Activated CD4-positive, alpha-beta T cell treated with anti-CD3 and anti-CD28 coated beads, Interleukin-2, amount 10 ng/mL, durations not matched to agents 24 days and 14 days (primary cell): ENCODE measurements around the gene TYSND1. TPM values are rescaled to one million over a fixed set of nuclear protein-coding genes. Genes with fewer than 3 reads are reported as not detected.
A peak's percentile ranks its signal among the peaks of the same experiment; 100 is the strongest.
"Not testable (repeated sequence)": the region's sequence is repeated elsewhere in the genome, so short reads cannot be mapped to it uniquely, and the experiment has no call there.

ENCODE experiments used
- DNase-seq: peaks from one replicate; pipeline ENCODE4 v3.0.0; 2022
- H3K27ac Mint-ChIP-seq: one replicate; pipeline ENCODE4 v1.8.0; 2022; ENCODE audit warnings: mild to moderate bottlenecking, mixed read lengths
- H3K27me3 Mint-ChIP-seq: one replicate; pipeline ENCODE4 v1.8.0; 2022; ENCODE audit warnings: mixed read lengths
- H3K36me3 Mint-ChIP-seq: one replicate; pipeline ENCODE4 v1.8.0; 2022; ENCODE audit warnings: low read depth, mild to moderate bottlenecking, mixed read lengths
- H3K4me1 Mint-ChIP-seq: one replicate; pipeline ENCODE4 v1.8.0; 2021; ENCODE audit warnings: mixed read lengths
- H3K4me3 Mint-ChIP-seq: one replicate; pipeline ENCODE4 v1.8.0; 2022; ENCODE audit warnings: mild to moderate bottlenecking, moderate library complexity, mixed read lengths
- H3K9me3 Mint-ChIP-seq: one replicate; pipeline ENCODE4 v1.8.0; 2021; ENCODE audit warnings: mixed read lengths
- intact Hi-C: fragments of 100-400 bp; cut with micrococcal nuclease; formaldehyde crosslinking; loops from one replicate; pipeline ENCODE4 v1.15.1; 2023
- total RNA-seq: library from RNA; stranded (reverse); gene quantifications from 2 replicates; pipeline ENCODE4 v1.2.3, GENCODE V29; 2022

TYSND1 gene
- 14.9 and 15.3 TPM in 2 replicates for total RNA-seq

- H3K36me3 Mint-ChIP-seq: peaks cover 17% of the 10 kb centered on the region
- H3K9me3 Mint-ChIP-seq: no peaks in the 10 kb centered on the region
- H3K4me3 Mint-ChIP-seq: peak within 1 kb of the TSS; percentile 94
- intact Hi-C loops: loop anchor here (1.0 to 5.0 kb wide), 6 partner anchors 14 to 258 kb away; partner anchors contain the start of genes AIFM2, EIF4EBP2 and SAR1A
- peak; percentile 98 for DNase-seq
- H3K27me3 Mint-ChIP-seq: peaks cover 2% of the 10 kb centered on the region
- peaks cover 16% of the 10 kb centered on the region for H3K4me1 Mint-ChIP-seq
- H3K27ac Mint-ChIP-seq: peak within 1 kb of the TSS; percentile 97
These were observed at the start of gene TYSND1 for GRCh38 chr10:70146489-70147258. TYSND1 (minus strand) TSS chr10:70146700; CDS start chr10:70146586, 114 bp downstream.

GRCh38 chr10:70193391-70193844 lies 46.9 kb upstream of the TYSND1 start:
- no peaks in the 10 kb centered on the region for H3K9me3 Mint-ChIP-seq
- peaks cover 11% of the 10 kb centered on the region for H3K4me1 Mint-ChIP-seq
- intact Hi-C loops: loop anchor here (5.0 kb wide), 1 partner anchor 46 kb away; the partner anchor contains the start of gene TYSND1
- no peak for DNase-seq
- H3K27ac Mint-ChIP-seq: no peak overlapping the region
- H3K27me3 Mint-ChIP-seq: no peaks in the 10 kb centered on the region
- peaks cover 17% of the 10 kb centered on the region for H3K36me3 Mint-ChIP-seq
- H3K4me3 Mint-ChIP-seq: no peak overlapping the region

- intact Hi-C loops: loop anchor here (5.0 kb wide), 1 partner anchor 45 kb away; the partner anchor contains the start of gene TYSND1
- Mint-ChIP-seq H3K27ac (no peak overlapping the region), H3K4me1 (peaks cover 4% of the 10 kb centered on the region), H3K36me3 (peaks cover 7% of the 10 kb centered on the region), H3K4me3 (no peak overlapping the region), H3K9me3 (no peaks in the 10 kb centered on the region), H3K27me3 (no peaks in the 10 kb centered on the region)
- no peak for DNase-seq
These were observed 45.9 kb upstream of the TYSND1 start for GRCh38 chr10:70192326-70192968.

- intact Hi-C loops: loop anchor here (5.0 kb wide), 1 partner anchor 45 kb away; the partner anchor contains the start of gene TYSND1
- no peaks in the 10 kb centered on the region for H3K27me3 Mint-ChIP-seq
- H3K4me1 Mint-ChIP-seq: no peaks in the 10 kb centered on the region
- no peak overlapping the region for H3K4me3 Mint-ChIP-seq
- H3K36me3 Mint-ChIP-seq: peaks cover 2% of the 10 kb centered on the region
- H3K27ac Mint-ChIP-seq: no peak overlapping the region
- no peaks in the 10 kb centered on the region for H3K9me3 Mint-ChIP-seq
- DNase-seq: no peak
These were observed 45.4 kb upstream of the TYSND1 start for GRCh38 chr10:70191972-70192305.

GRCh38 chr10:70191161-70191971 lies 44.9 kb upstream of the TYSND1 start:
- H3K4me3 Mint-ChIP-seq: no peak overlapping the region
- H3K4me1 Mint-ChIP-seq: no peaks in the 10 kb centered on the region
- intact Hi-C loops: loop anchor here (5.0 kb wide), 1 partner anchor 44 kb away; the partner anchor contains the start of gene TYSND1
- no peaks in the 10 kb centered on the region for H3K9me3 Mint-ChIP-seq
- H3K27me3 Mint-ChIP-seq: no peaks in the 10 kb centered on the region
- H3K36me3 Mint-ChIP-seq: no peaks in the 10 kb centered on the region
- H3K27ac Mint-ChIP-seq: no peak overlapping the region
- DNase-seq: no peak

GRCh38 chr10:70190581-70190980 lies 44.1 kb upstream of the TYSND1 start:
- intact Hi-C loops: loop anchor here (5.0 kb wide), 1 partner anchor 43 kb away; the partner anchor contains the start of gene TYSND1
- DNase-seq: no peak
- Mint-ChIP-seq H3K27ac (no peak overlapping the region), H3K4me3 (no peak overlapping the region), H3K36me3 (no peaks in the 10 kb centered on the region), H3K9me3 (no peaks in the 10 kb centered on the region), H3K4me1 (no peaks in the 10 kb centered on the region), H3K27me3 (peaks cover 3% of the 10 kb centered on the region)

- H3K27me3 Mint-ChIP-seq: peaks cover 8% of the 10 kb centered on the region
- H3K4me3 Mint-ChIP-seq: no peak overlapping the region
- intact Hi-C loops: loop anchor here (5.0 kb wide), 1 partner anchor 43 kb away; the partner anchor contains the start of gene TYSND1
- H3K27ac Mint-ChIP-seq: no peak overlapping the region
- H3K4me1 Mint-ChIP-seq: no peaks in the 10 kb centered on the region
- H3K9me3 Mint-ChIP-seq: no peaks in the 10 kb centered on the region
- no peaks in the 10 kb centered on the region for H3K36me3 Mint-ChIP-seq
- no peak for DNase-seq
These were observed 43.6 kb upstream of the TYSND1 start for GRCh38 chr10:70190102-70190501.

GRCh38 chr10:70188768-70189167 lies 42.3 kb upstream of the TYSND1 start:
- no peak overlapping the region for H3K4me3 Mint-ChIP-seq
- intact Hi-C loops: no loop called here
- H3K4me1 Mint-ChIP-seq: no peaks in the 10 kb centered on the region
- no peak for DNase-seq
- no peak overlapping the region for H3K27ac Mint-ChIP-seq
- peaks cover 12% of the 10 kb centered on the region for H3K27me3 Mint-ChIP-seq
- H3K36me3 Mint-ChIP-seq: no peaks in the 10 kb centered on the region
- no peaks in the 10 kb centered on the region for H3K9me3 Mint-ChIP-seq

GRCh38 chr10:70186571-70186970 lies 40.1 kb upstream of the TYSND1 start:
- Mint-ChIP-seq H3K27ac (no peak overlapping the region), H3K27me3 (peaks cover 22% of the 10 kb centered on the region), H3K4me1 (no peaks in the 10 kb centered on the region), H3K36me3 (no peaks in the 10 kb centered on the region), H3K9me3 (no peaks in the 10 kb centered on the region), H3K4me3 (no peak overlapping the region)
- intact Hi-C loops: no loop called here
- DNase-seq: no peak

- Mint-ChIP-seq H3K36me3 (no peaks in the 10 kb centered on the region), H3K9me3 (no peaks in the 10 kb centered on the region), H3K4me3 (no peak overlapping the region), H3K27ac (no peak overlapping the region), H3K27me3 (peaks cover 22% of the 10 kb centered on the region), H3K4me1 (no peaks in the 10 kb centered on the region)
- no peak for DNase-seq
- intact Hi-C loops: no loop called here
These were observed 39.6 kb upstream of the TYSND1 start for GRCh38 chr10:70186090-70186489.

- intact Hi-C loops: no loop called here
- H3K27ac Mint-ChIP-seq: no peak overlapping the region
- DNase-seq: no peak
- no peak overlapping the region for H3K4me3 Mint-ChIP-seq
- peaks cover 41% of the 10 kb centered on the region for H3K27me3 Mint-ChIP-seq
- H3K9me3 Mint-ChIP-seq: peaks cover 3% of the 10 kb centered on the region
- no peaks in the 10 kb centered on the region for H3K4me1 Mint-ChIP-seq
- H3K36me3 Mint-ChIP-seq: no peaks in the 10 kb centered on the region
These were observed 36.8 kb upstream of the TYSND1 start for GRCh38 chr10:70183304-70183703.

GRCh38 chr10:70179209-70179608 lies 32.7 kb upstream of the TYSND1 start:
- H3K27ac Mint-ChIP-seq, intact Hi-C loops, H3K36me3 Mint-ChIP-seq, H3K9me3 Mint-ChIP-seq, DNase-seq, H3K4me1 Mint-ChIP-seq, H3K4me3 Mint-ChIP-seq: not testable (repeated sequence)
- peaks cover 37% of the 10 kb centered on the region for H3K27me3 Mint-ChIP-seq

GRCh38 chr10:70178139-70178725 lies 31.7 kb upstream of the TYSND1 start:
- Mint-ChIP-seq H3K9me3 (peaks cover 3% of the 10 kb centered on the region), H3K4me3 (no peak overlapping the region), H3K4me1 (peaks cover 9% of the 10 kb centered on the region), H3K36me3 (no peaks in the 10 kb centered on the region), H3K27ac (no peak overlapping the region), H3K27me3 (peaks cover 32% of the 10 kb centered on the region)
- intact Hi-C loops: no loop called here
- DNase-seq: no peak
